ENCODE data around the gene PCDHA10.
"Not testable (repeated sequence)": the region's sequence is repeated elsewhere in the genome, so short reads cannot be mapped to it uniquely, and the experiment has no call there.

PCDHA10 gene

DNA sequence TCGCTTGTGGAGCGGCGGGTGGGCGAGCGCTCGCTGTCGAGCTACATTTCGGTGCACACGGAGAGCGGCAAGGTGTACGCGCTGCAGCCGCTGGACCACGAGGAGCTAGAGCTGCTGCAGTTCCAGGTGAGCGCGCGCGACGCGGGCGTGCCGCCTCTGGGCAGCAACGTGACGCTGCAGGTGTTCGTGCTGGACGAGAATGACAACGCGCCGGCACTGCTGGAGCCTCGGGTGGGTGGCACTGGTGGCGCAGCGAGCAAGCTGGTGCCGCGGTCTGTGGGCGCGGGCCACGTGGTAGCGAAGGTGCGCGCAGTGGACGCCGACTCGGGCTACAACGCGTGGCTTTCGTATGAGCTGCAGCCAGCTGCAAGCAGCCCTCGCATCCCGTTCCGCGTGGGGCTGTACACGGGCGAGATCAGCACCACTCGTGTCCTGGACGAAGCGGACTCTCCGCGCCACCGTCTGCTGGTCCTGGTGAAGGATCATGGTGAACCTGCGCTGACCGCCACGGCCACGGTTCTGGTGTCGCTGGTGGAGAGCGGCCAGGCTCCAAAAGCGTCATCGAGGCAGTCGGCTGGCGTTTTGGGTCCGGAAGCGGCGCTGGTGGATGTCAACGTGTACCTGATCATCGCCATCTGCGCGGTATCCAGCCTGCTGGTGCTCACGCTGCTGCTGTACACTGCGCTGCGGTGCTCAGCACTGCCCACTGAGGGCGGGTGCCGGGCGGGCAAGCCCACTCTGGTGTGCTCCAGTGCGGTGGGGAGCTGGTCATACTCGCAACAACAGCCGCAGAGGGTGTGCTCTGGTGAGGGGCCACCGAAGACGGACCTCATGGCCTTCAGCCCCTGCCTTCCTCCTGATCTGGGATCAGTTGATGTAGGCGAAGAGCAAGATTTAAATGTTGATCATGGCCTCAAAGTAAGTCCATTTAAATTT is 12.6 kb upstream of the PCDHA10 start:
- DNase-seq = no peak

- not testable (repeated sequence) for DNase-seq
These were observed 7.3 kb upstream of the PCDHA10 start, which contains the start of gene PCDHA9 for GRCh38 chr5:140848139-140849102. Gene PCDHA9 (plus strand): TSS chr5:140848382. CDS start chr5:140848496, 114 bp downstream.

DNA sequence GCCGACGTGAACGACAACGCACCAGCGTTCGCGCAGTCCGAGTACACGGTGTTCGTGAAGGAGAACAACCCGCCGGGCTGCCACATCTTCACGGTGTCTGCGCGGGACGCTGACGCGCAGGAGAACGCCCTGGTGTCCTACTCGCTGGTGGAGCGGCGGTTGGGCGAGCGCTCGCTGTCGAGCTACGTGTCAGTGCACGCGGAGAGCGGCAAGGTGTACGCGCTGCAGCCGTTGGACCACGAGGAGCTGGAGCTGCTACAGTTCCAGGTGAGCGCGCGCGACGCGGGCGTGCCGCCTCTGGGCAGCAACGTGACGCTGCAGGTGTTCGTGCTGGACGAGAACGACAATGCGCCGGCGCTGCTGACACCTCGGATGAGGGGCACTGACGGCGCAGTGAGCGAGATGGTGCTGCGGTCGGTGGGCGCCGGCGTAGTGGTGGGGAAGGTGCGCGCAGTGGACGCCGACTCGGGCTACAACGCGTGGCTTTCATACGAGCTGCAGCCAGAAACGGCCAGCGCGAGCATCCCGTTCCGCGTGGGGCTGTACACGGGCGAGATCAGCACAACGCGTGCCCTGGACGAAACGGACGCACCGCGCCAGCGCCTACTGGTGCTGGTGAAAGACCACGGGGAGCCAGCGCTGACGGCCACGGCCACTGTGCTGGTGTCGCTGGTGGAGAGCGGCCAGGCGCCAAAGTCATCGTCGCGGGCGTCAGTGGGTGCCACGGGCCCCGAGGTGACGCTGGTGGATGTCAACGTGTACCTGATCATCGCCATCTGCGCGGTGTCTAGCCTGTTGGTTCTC is 5.7 kb upstream of the PCDHA10 start:
- DNase-seq = not testable (repeated sequence)

DNA sequence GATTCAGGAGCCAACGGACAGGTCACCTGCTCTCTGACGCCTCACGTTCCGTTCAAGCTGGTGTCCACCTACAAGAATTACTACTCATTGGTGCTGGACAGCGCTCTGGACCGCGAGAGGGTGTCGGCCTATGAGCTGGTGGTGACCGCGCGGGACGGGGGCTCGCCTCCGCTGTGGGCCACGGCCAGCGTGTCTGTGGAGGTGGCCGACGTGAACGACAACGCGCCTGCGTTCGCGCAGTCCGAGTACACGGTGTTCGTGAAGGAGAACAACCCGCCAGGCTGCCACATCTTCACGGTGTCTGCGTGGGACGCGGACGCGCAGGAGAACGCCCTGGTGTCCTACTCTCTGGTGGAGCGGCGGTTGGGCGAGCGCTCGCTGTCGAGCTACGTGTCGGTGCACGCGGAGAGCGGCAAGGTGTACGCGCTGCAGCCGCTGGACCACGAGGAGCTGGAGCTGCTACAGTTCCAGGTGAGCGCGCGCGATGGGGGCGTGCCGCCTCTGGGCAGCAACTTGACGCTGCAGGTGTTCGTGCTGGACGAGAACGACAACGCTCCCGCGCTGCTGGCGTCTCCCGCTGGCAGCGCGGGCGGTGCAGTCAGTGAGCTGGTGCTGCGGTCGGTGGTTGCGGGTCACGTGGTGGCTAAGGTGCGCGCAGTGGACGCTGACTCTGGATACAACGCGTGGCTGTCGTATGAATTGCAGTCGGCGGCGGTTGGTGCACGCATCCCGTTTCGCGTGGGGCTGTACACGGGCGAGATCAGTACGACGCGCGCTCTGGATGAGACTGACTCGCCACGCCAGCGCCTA is 1.7 kb downstream of the PCDHA10 start:
- no peak for DNase-seq

GRCh38 chr5:140857987-140858240 is 2.2 kb downstream of the PCDHA10 start:
- no peak for DNase-seq

GRCh38 chr5:140862441-140863295 is 7.0 kb downstream of the PCDHA10 start:
- no peak for DNase-seq

GRCh38 chr5:140868721-140869554 is 13.2 kb downstream of the PCDHA10 start, which contains the start of gene PCDHA11:
Gene PCDHA11 (plus strand): TSS chr5:140868957. CDS start chr5:140869104, 147 bp downstream.
- DNase-seq = no peak

DNA sequence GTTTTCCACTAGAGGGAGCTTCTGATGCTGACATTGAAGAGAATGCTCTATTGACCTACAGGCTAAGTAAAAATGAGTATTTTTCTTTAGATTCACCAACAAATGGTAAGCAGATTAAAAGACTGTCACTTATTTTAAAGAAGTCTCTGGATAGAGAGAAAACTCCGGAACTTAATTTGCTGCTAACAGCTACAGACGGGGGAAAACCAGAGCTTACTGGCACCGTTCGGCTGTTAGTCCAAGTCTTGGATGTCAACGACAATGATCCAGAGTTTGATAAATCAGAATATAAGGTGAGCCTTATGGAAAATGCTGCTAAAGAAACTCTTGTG is 13.8 kb downstream of the PCDHA10 start:
- no peak for DNase-seq

GRCh38 chr5:140870221-140871201 is 14.8 kb downstream of the PCDHA10 start:
- no peak for DNase-seq

GRCh38 chr5:140875085-140876065 is 19.7 kb downstream of the PCDHA10 start, which contains the start of gene PCDHA12:
Gene PCDHA12 (plus strand): TSS chr5:140875308. CDS start chr5:140875473, 165 bp downstream.
- no peak for DNase-seq

DNA sequence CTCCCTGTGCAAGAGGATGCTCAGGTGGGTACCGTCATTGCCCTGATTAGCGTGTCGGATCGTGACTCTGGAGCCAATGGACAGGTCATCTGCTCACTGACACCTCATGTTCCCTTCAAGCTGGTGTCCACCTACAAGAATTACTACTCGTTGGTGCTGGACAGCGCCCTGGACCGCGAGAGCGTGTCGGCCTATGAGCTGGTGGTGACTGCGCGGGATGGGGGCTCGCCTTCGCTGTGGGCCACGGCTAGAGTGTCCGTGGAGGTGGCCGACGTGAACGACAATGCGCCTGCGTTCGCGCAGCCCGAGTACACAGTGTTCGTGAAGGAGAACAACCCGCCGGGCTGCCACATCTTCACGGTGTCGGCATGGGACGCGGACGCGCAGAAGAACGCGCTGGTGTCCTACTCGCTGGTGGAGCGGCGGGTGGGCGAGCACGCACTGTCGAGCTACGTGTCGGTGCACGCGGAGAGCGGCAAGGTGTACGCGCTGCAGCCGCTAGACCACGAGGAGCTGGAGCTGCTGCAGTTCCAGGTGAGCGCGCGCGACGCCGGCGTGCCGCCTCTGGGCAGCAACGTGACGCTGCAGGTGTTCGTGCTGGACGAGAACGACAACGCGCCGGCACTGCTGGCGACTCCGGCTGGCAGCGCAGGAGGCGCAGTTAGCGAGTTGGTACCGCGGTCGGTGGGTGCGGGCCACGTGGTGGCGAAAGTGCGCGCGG is 21.0 kb downstream of the PCDHA10 start:
- not testable (repeated sequence) for DNase-seq

- DNase-seq = no peak
These were observed 21.5 kb downstream of the PCDHA10 start for GRCh38 chr5:140877262-140877581.

- no peak for DNase-seq
These were observed 26.3 kb downstream of the PCDHA10 start, which contains the start of gene PCDHA13 for GRCh38 chr5:140881889-140882590. Gene PCDHA13 (plus strand): TSS chr5:140882124. CDS start chr5:140882269, 145 bp downstream.

GRCh38 chr5:140882591-140882899 is 26.8 kb downstream of the PCDHA10 start:
- DNase-seq = no peak

GRCh38 chr5:140883373-140883772 is 27.7 kb downstream of the PCDHA10 start:
- no peak for DNase-seq

Measured in NCI-H1105 treated with DMSO at 0.1 percent for 48 hours (cell line).